Stimulated activated CD8-positive, alpha-beta memory T cell treated with anti-CD3 and anti-CD28 coated beads, Interleukin-4, amount 100 ng/mL, for 4 hours (primary cell): ENCODE measurements around the gene ATP5PB.

ENCODE experiments used
- DNase-seq, 2 donors: peaks; one replicate each; pipeline ENCODE4 v3.0.0-alpha.2; 2020; ENCODE audit warnings: low read depth in 2 of 2, low spot score in 1 of 2

ATP5PB gene

GRCh38 chr1:111448918-111449702, at the start of gene ATP5PB, which contains the start of gene WDR77:
TSS of gene ATP5PB (plus strand) at chr1:111449464. CDS start at chr1:111449542, 78 bp downstream.
TSS of gene WDR77 (minus strand) at chr1:111449256. CDS start at chr1:111449169, 87 bp downstream.
- DNase-seq = peak; percentile 71 to 85

GRCh38 chr1:111399792-111400610, 49.3 kb upstream of the ATP5PB start:
- DNase-seq = peak; percentile 2 to 11

- DNase-seq = no peak
Measured at GRCh38 chr1:111402083-111402482, 47.2 kb upstream of the ATP5PB start.

GRCh38 chr1:111404588-111404987, 44.7 kb upstream of the ATP5PB start:
- DNase-seq = no peak

- DNase-seq = peak; percentile 1 to 3
Measured at GRCh38 chr1:111406321-111406768, 42.9 kb upstream of the ATP5PB start.

- DNase-seq = no peak
Measured at GRCh38 chr1:111407301-111407700, 42.0 kb upstream of the ATP5PB start.

GRCh38 chr1:111412839-111413238, 36.4 kb upstream of the ATP5PB start:
- no peak for DNase-seq

GRCh38 chr1:111414756-111415155, 34.5 kb upstream of the ATP5PB start:
- DNase-seq = no peak

GRCh38 chr1:111415461-111415860, 33.8 kb upstream of the ATP5PB start:
- DNase-seq = no peak

- no peak for DNase-seq
Measured at GRCh38 chr1:111417755-111418154, 31.5 kb upstream of the ATP5PB start.

GRCh38 chr1:111419037-111419436, 30.2 kb upstream of the ATP5PB start:
- no peak for DNase-seq

- no peak for DNase-seq
Measured at GRCh38 chr1:111420377-111420776, 28.9 kb upstream of the ATP5PB start.

GRCh38 chr1:111422546-111423391, 26.5 kb upstream of the ATP5PB start:
- DNase-seq = no peak

GRCh38 chr1:111424281-111424680, 25.0 kb upstream of the ATP5PB start:
- no peak for DNase-seq

- DNase-seq = no peak
Measured at GRCh38 chr1:111436726-111437125, 12.5 kb upstream of the ATP5PB start.

- DNase-seq = no peak
Measured at GRCh38 chr1:111439461-111440351, 9.6 kb upstream of the ATP5PB start.

- DNase-seq = peak; percentile 15 to 33
Measured at GRCh38 chr1:111441573-111442192, 7.6 kb upstream of the ATP5PB start.

GRCh38 chr1:111442457-111442856, 6.8 kb upstream of the ATP5PB start:
- DNase-seq = no peak

- DNase-seq = no peak
Measured at GRCh38 chr1:111444031-111444430, 5.2 kb upstream of the ATP5PB start.

- DNase-seq = no peak
Measured at GRCh38 chr1:111446546-111446945, 2.7 kb upstream of the ATP5PB start.
